Measurements from ENCODE around the gene PIWIL1. TPM values are rescaled to one million over a fixed set of nuclear protein-coding genes. Genes with fewer than 3 reads are reported as not detected.

The PIWIL1 gene
- total and polyA plus RNA-seq, 2 experiments from 2014 or later: not detected

GRCh38 chr12:130356222-130356621 is 18.5 kb downstream of the PIWIL1 start:
- ATAC-seq (no peak), DNase-seq (ENCODE audit: low spot score) (no peak)
- Mint-ChIP-seq H3K4me3 (no peak overlapping the region), H3K27ac (no peak overlapping the region), H3K4me1 (no peaks in the 10 kb centered on the region), H3K27me3 (ENCODE audit: insufficient read depth, low read depth, poor library complexity) (peaks cover 5% of the 10 kb centered on the region), H3K9me3 (peaks cover 100% of the 10 kb centered on the region), H3K36me3 (ENCODE audit: low read depth) (peaks cover 64% of the 10 kb centered on the region)
- Histone ChIP-seq H3K36me3 (ENCODE audit: insufficient read depth) (no peaks in the 10 kb centered on the region), H4K20me1 (replicated peaks; ENCODE audit: insufficient read depth) (no peaks in the 10 kb centered on the region), H3K4me1 (ENCODE audit: insufficient read depth) (no peaks in the 10 kb centered on the region), H3K9me2 (ENCODE audit: insufficient read depth) (no peaks in the 10 kb centered on the region), H3K79me2 (replicated peaks; ENCODE audit: insufficient read depth) (no peaks in the 10 kb centered on the region), H3K4me3 (no peak overlapping the region), H3K27me3 (ENCODE audit: insufficient read depth) (no peaks in the 10 kb centered on the region), H3K27ac (ENCODE audit: low read depth) (no peak overlapping the region), H3K4me2 (no peak overlapping the region), H2AFZ (no peak overlapping the region), H3F3A (replicated peaks; ENCODE audit: low read depth) (no peaks in the 10 kb centered on the region)
- TF ChIP-seq ZNF114 (CRISPR knock-in tag; IDR thresholded peaks at IDR 0.05) (no peak), STAT1 (IDR thresholded peaks at IDR 0.05; ENCODE audit: unreplicated experiment) (no peak), CTCF (conservative IDR thresholded peaks at IDR 0.05; ENCODE audit: low read depth in 2 of 2) (no peak), EZH2phosphoT487 (IDR thresholded peaks at IDR 0.05; ENCODE audit: unreplicated experiment) (no peak), JUNB (IDR thresholded peaks at IDR 0.05; ENCODE audit: unreplicated experiment) (no peak), REST (IDR thresholded peaks at IDR 0.05; ENCODE audit: unreplicated experiment) (no peak), ETS1 (IDR thresholded peaks at IDR 0.05) (no peak), EZH2 (IDR thresholded peaks at IDR 0.05; ENCODE audit: low read depth, unreplicated experiment) (no peak), CREB1 (CRISPR knock-in tag; IDR thresholded peaks at IDR 0.05; ENCODE audit: low read depth) (no peak), POLR2AphosphoS5 (IDR thresholded peaks at IDR 0.05; ENCODE audit: low read depth) (no peak)
- TF ChIP-seq, protein P1, sequence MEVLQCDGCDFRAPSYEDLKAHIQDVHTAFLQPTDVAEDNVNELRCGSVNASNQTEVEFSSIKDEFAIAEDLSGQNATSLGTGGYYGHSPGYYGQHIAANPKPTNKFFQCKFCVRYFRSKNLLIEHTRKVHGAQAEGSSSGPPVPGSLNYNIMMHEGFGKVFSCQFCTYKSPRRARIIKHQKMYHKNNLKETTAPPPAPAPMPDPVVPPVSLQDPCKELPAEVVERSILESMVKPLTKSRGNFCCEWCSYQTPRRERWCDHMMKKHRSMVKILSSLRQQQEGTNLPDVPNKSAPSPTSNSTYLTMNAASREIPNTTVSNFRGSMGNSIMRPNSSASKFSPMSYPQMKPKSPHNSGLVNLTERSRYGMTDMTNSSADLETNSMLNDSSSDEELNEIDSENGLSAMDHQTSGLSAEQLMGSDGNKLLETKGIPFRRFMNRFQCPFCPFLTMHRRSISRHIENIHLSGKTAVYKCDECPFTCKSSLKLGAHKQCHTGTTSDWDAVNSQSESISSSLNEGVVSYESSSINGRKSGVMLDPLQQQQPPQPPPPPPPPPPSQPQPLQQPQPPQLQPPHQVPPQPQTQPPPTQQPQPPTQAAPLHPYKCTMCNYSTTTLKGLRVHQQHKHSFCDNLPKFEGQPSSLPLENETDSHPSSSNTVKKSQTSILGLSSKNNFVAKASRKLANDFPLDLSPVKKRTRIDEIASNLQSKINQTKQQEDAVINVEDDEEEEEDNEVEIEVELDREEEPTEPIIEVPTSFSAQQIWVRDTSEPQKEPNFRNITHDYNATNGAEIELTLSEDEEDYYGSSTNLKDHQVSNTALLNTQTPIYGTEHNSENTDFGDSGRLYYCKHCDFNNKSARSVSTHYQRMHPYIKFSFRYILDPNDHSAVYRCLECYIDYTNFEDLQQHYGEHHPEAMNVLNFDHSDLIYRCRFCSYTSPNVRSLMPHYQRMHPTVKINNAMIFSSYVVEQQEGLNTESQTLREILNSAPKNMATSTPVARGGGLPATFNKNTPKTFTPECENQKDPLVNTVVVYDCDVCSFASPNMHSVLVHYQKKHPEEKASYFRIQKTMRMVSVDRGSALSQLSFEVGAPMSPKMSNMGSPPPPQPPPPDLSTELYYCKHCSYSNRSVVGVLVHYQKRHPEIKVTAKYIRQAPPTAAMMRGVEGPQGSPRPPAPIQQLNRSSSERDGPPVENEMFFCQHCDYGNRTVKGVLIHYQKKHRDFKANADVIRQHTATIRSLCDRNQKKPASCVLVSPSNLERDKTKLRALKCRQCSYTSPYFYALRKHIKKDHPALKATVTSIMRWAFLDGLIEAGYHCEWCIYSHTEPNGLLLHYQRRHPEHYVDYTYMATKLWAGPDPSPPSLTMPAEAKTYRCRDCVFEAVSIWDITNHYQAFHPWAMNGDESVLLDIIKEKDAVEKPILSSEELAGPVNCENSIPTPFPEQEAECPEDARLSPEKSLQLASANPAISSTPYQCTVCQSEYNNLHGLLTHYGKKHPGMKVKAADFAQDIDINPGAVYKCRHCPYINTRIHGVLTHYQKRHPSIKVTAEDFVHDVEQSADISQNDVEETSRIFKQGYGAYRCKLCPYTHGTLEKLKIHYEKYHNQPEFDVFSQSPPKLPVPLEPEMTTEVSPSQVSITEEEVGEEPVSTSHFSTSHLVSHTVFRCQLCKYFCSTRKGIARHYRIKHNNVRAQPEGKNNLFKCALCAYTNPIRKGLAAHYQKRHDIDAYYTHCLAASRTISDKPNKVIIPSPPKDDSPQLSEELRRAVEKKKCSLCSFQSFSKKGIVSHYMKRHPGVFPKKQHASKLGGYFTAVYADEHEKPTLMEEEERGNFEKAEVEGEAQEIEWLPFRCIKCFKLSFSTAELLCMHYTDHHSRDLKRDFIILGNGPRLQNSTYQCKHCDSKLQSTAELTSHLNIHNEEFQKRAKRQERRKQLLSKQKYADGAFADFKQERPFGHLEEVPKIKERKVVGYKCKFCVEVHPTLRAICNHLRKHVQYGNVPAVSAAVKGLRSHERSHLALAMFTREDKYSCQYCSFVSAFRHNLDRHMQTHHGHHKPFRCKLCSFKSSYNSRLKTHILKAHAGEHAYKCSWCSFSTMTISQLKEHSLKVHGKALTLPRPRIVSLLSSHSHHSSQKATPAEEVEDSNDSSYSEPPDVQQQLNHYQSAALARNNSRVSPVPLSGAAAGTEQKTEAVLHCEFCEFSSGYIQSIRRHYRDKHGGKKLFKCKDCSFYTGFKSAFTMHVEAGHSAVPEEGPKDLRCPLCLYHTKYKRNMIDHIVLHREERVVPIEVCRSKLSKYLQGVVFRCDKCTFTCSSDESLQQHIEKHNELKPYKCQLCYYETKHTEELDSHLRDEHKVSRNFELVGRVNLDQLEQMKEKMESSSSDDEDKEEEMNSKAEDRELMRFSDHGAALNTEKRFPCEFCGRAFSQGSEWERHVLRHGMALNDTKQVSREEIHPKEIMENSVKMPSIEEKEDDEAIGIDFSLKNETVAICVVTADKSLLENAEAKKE (CRISPR knock-in tag; IDR thresholded peaks at IDR 0.05): no peak
